ENCODE measurements around the gene NPL. TPM values are rescaled to one million over a fixed set of nuclear protein-coding genes. Genes with fewer than 3 reads are reported as not detected.

Gene NPL
- total RNA-seq, 1 experiment from 2014 or later, result 2.4 TPM

- H3K4me1 ChIP-seq (ENCODE audit: insufficient read depth, low read length), result no peaks in the 10 kb centered on the region
- Mint-ChIP-seq H3K36me3 (ENCODE audit: insufficient read depth in 1 of 3, low read depth in 3 of 3) (no peaks in the 10 kb centered on the region), H3K4me3 (no peak overlapping the region), H3K27me3 (ENCODE audit: low read depth) (peaks cover 35% of the 10 kb centered on the region), H3K9me3 (no peaks in the 10 kb centered on the region; a peak in 1 of 5 replicates), H3K27ac (no peak overlapping the region), H3K4me1 (peaks cover 0 to 6% of the 10 kb centered on the region in 2 experiments; a peak in 2 of 4 replicates)
- no peak overlapping the region for H3K4ac ChIP-seq (ENCODE audit: low read depth, low read length)
- no peak overlapping the region for H2BK120ac ChIP-seq (ENCODE audit: low read depth, low read length, poor library complexity, severe bottlenecking)
- TF ChIP-seq, protein P1, sequence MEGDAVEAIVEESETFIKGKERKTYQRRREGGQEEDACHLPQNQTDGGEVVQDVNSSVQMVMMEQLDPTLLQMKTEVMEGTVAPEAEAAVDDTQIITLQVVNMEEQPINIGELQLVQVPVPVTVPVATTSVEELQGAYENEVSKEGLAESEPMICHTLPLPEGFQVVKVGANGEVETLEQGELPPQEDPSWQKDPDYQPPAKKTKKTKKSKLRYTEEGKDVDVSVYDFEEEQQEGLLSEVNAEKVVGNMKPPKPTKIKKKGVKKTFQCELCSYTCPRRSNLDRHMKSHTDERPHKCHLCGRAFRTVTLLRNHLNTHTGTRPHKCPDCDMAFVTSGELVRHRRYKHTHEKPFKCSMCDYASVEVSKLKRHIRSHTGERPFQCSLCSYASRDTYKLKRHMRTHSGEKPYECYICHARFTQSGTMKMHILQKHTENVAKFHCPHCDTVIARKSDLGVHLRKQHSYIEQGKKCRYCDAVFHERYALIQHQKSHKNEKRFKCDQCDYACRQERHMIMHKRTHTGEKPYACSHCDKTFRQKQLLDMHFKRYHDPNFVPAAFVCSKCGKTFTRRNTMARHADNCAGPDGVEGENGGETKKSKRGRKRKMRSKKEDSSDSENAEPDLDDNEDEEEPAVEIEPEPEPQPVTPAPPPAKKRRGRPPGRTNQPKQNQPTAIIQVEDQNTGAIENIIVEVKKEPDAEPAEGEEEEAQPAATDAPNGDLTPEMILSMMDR (conservative IDR thresholded peaks at IDR 0.05), result no peak
- H4K91ac ChIP-seq (ENCODE audit: insufficient read length, low read depth, low read length), result no peak overlapping the region
- no peaks in the 10 kb centered on the region for H3K9me3 ChIP-seq (ENCODE audit: control insufficient read depth, low read depth, low read length)
- no peak overlapping the region for H2BK5ac ChIP-seq (ENCODE audit: insufficient read length, low read length)
- H3K23ac ChIP-seq (ENCODE audit: insufficient read length, low read depth, low read length), result no peak overlapping the region
- no peak overlapping the region for H3T11ph ChIP-seq (ENCODE audit: low read length)
- no peak overlapping the region for H2BK15ac ChIP-seq (ENCODE audit: low read depth, low read length)
- no peak overlapping the region for H3K56ac ChIP-seq (ENCODE audit: insufficient read length, low read depth, low read length)
- H3K79me1 ChIP-seq (ENCODE audit: insufficient read depth, low read depth, low read length, poor library complexity, severe bottlenecking), result no peaks in the 10 kb centered on the region
- peaks cover 7% of the 10 kb centered on the region for H3K23me2 ChIP-seq (ENCODE audit: insufficient read length, low read depth, low read length, poor library complexity, severe bottlenecking)
- H4K5ac ChIP-seq (ENCODE audit: insufficient read length, low read depth, low read length), result no peak overlapping the region
- no CpG with 5 or more reads among the region's 2 CpGs for WGBS (ENCODE audit: extremely low coverage, insufficient read length, low lambda C conversion rate)
- H3K18ac ChIP-seq (ENCODE audit: insufficient read length, low read depth, low read length), result no peak overlapping the region
- no peak overlapping the region for H3K27ac ChIP-seq (ENCODE audit: insufficient read length, low read depth, low read length)
- no peak overlapping the region for H2BK12ac ChIP-seq (ENCODE audit: insufficient read length, low read depth, low read length)
- no peaks in the 10 kb centered on the region; the same call in 1 of the 2 replicates for H3K79me2 ChIP-seq (ENCODE audit: insufficient read depth, low read length)
- DNase-seq, result no peak
- H4K8ac ChIP-seq (replicated peaks; ENCODE audit: insufficient read length, low read depth, low read length), result no peak overlapping the region
- H2BK20ac ChIP-seq (ENCODE audit: low read depth, low read length, poor library complexity, severe bottlenecking), result no peak overlapping the region
- no peaks in the 10 kb centered on the region for H4K20me1 ChIP-seq (ENCODE audit: control insufficient read depth, insufficient read depth, insufficient read length)
- H2AFZ ChIP-seq (ENCODE audit: low read length), result no peak overlapping the region
- peaks cover 10% of the 10 kb centered on the region; the same call in 1 of the 2 replicates for H3K27me3 ChIP-seq (ENCODE audit: insufficient read depth, low read length)
- no peak overlapping the region for H3K4me2 ChIP-seq (ENCODE audit: insufficient read depth, insufficient read length, low read length)
- H3K9ac ChIP-seq (ENCODE audit: extremely low read depth, insufficient read length, low read length), result no peak overlapping the region
- no peak overlapping the region for H2AK5ac ChIP-seq (ENCODE audit: insufficient read length, low read length)
- no peak overlapping the region for H3K14ac ChIP-seq (ENCODE audit: insufficient read depth, low read length)
These were observed 4.5 kb downstream of the NPL start for GRCh38 chr1:182794091-182794490.
